Measurements from ENCODE around the gene NATD1.

The NATD1 gene

DNA sequence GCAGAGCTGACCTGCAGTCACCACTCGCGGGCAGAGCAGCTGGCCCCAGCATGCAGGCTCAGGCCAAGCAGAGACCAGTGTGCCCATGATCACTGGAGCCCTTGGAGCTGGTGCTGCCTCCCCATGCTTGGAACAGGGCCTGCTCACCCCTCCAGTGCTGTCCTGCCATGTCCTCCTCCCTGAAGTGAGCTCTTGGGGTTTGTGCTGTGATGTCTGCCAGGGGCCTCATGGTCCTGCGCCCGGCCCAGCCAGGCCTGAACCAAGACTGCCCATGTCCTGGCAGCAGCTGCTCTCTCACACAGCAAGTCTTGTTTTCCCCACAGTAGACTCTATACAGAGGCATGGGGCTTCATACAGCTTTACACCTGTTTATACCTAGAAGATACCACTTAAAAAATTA, 63.8 kb downstream of the NATD1 start:
- DNase-seq = no peak

Data from CD4-positive, alpha-beta T cell treated with Interleukin-21 for 1 hour (primary cell).